ENCODE results near the gene TMEM79. TPM values are rescaled to one million over a fixed set of nuclear protein-coding genes. Genes with fewer than 3 reads are reported as not detected.

Gene TMEM79
- total RNA-seq, 1 experiment from 2014 or later, result 10.7 TPM

DNA sequence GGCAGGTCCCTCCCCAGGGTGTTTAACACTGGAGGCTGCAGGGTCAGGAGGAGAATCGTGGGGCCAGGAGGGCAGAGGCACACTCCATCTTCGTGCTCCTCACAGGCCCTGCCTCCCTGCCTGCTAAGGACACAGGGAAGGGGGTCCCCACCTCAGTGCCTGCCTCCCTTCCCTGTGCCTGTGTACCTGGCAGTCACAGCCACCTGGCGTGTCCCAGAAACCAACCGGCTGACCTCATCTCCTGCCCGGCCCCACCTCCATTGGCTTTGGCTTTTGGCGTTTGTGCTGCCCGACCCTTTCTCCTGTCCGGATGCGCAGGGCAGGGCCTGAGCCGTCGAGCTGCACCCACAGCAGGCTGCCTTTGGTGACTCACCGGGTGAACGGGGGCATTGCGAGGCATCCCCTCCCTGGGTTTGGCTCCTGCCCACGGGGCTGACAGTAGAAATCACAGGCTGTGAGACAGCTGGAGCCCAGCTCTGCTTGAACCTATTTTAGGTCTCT is 42.8 kb upstream of the TMEM79 start:
- Mint-ChIP-seq H3K27ac (ENCODE audit: unreplicated experiment) (no peak overlapping the region), H3K9me3 (ENCODE audit: unreplicated experiment) (no peaks in the 10 kb centered on the region), H3K4me3 (ENCODE audit: unreplicated experiment) (no peak overlapping the region), H3K36me3 (ENCODE audit: insufficient read depth, unreplicated experiment) (peaks cover 67% of the 10 kb centered on the region), H3K27me3 (ENCODE audit: insufficient read depth, unreplicated experiment) (no peaks in the 10 kb centered on the region), H3K4me1 (ENCODE audit: low read depth, unreplicated experiment) (no peaks in the 10 kb centered on the region)
- Histone ChIP-seq H3K4me1 (no peaks in the 10 kb centered on the region), H3K36me3 (ENCODE audit: control insufficient read depth, insufficient read depth, low read length) (peaks cover 1% of the 10 kb centered on the region; the same call in 1 of the 2 replicates), H3K4me3 (ENCODE audit: low read depth, low read length) (no peak overlapping the region), H3K27me3 (replicated peaks; ENCODE audit: control insufficient read depth, insufficient read depth, low read length) (no peaks in the 10 kb centered on the region), H3K9me3 (no peaks in the 10 kb centered on the region)
- no peak for DNase-seq
- TF ChIP-seq, protein P1, sequence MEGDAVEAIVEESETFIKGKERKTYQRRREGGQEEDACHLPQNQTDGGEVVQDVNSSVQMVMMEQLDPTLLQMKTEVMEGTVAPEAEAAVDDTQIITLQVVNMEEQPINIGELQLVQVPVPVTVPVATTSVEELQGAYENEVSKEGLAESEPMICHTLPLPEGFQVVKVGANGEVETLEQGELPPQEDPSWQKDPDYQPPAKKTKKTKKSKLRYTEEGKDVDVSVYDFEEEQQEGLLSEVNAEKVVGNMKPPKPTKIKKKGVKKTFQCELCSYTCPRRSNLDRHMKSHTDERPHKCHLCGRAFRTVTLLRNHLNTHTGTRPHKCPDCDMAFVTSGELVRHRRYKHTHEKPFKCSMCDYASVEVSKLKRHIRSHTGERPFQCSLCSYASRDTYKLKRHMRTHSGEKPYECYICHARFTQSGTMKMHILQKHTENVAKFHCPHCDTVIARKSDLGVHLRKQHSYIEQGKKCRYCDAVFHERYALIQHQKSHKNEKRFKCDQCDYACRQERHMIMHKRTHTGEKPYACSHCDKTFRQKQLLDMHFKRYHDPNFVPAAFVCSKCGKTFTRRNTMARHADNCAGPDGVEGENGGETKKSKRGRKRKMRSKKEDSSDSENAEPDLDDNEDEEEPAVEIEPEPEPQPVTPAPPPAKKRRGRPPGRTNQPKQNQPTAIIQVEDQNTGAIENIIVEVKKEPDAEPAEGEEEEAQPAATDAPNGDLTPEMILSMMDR (IDR thresholded peaks at IDR 0.05; ENCODE audit: insufficient read depth in 1 of 2, low read depth in 1 of 2, low read length in 1 of 2, severe bottlenecking in 1 of 2, unreplicated experiment in 1 of 2), result no peak
- CTCF ChIA-PET, result no interaction called here
- intact Hi-C loops (cut with micrococcal nuclease; ENCODE audit: unreplicated experiment), result no loop called here
- BruUV-seq (replicated peaks), result no TSS peak
- POLR2A ChIA-PET, result no interaction called here

DNA sequence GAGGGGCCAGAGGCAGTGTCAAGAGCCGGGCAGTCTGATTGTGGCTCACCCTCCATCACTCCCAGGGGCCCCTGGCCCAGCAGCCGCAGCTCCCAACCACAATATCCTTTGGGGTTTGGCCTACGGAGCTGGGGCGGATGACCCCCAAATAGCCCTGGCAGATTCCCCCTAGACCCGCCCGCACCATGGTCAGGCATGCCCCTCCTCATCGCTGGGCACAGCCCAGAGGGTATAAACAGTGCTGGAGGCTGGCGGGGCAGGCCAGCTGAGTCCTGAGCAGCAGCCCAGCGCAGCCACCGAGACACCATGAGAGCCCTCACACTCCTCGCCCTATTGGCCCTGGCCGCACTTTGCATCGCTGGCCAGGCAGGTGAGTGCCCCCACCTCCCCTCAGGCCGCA is 42.2 kb upstream of the TMEM79 start, which contains the start of gene BGLAP:
Gene BGLAP (plus strand): TSS at position 259 of the 400 bp plus-strand sequence. CDS start 48 bp downstream, at position 307.
- H3K4me1 Mint-ChIP-seq (ENCODE audit: low read depth, unreplicated experiment), result no peaks in the 10 kb centered on the region
- H3K27me3 Mint-ChIP-seq (ENCODE audit: insufficient read depth, unreplicated experiment), result no peaks in the 10 kb centered on the region
- Histone ChIP-seq H3K4me3 (ENCODE audit: low read depth, low read length) (no peak within 1 kb of the TSS), H3K36me3 (ENCODE audit: control insufficient read depth, insufficient read depth, low read length) (peaks cover 1% of the 10 kb centered on the region; the same call in 1 of the 2 replicates), H3K27me3 (replicated peaks; ENCODE audit: control insufficient read depth, insufficient read depth, low read length) (no peaks in the 10 kb centered on the region), H3K4me1 (no peaks in the 10 kb centered on the region), H3K9me3 (no peaks in the 10 kb centered on the region)
- ChIA-PET CTCF (interaction anchor here (1.1 kb wide), 1 partner anchor 100 kb away, joined by 3 read pairs; no protein-coding TSS in a partner anchor), POLR2A (no interaction called here)
- peak within 1 kb of the TSS; percentile 20 for H3K27ac Mint-ChIP-seq (ENCODE audit: unreplicated experiment)
- H3K9me3 Mint-ChIP-seq (ENCODE audit: unreplicated experiment), result no peaks in the 10 kb centered on the region
- DNase-seq, result no peak
- no peak within 1 kb of the TSS for H3K4me3 Mint-ChIP-seq (ENCODE audit: unreplicated experiment)
- BruUV-seq (replicated peaks), result no TSS peak
- peaks cover 70% of the 10 kb centered on the region for H3K36me3 Mint-ChIP-seq (ENCODE audit: insufficient read depth, unreplicated experiment)
- TF ChIP-seq, protein P1 (IDR thresholded peaks at IDR 0.05; ENCODE audit: insufficient read depth in 1 of 2, low read depth in 1 of 2, low read length in 1 of 2, severe bottlenecking in 1 of 2, unreplicated experiment in 1 of 2), result no peak
- intact Hi-C loops (cut with micrococcal nuclease; ENCODE audit: unreplicated experiment), result no loop called here

DNA sequence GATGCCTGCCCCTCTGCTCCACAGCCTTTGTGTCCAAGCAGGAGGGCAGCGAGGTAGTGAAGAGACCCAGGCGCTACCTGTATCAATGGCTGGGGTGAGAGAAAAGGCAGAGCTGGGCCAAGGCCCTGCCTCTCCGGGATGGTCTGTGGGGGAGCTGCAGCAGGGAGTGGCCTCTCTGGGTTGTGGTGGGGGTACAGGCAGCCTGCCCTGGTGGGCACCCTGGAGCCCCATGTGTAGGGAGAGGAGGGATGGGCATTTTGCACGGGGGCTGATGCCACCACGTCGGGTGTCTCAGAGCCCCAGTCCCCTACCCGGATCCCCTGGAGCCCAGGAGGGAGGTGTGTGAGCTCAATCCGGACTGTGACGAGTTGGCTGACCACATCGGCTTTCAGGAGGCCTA is 41.4 kb upstream of the TMEM79 start:
- peak overlapping the region; percentile 20 for H3K27ac Mint-ChIP-seq (ENCODE audit: unreplicated experiment)
- POLR2A ChIA-PET, result no interaction called here
- H3K27me3 Mint-ChIP-seq (ENCODE audit: insufficient read depth, unreplicated experiment), result no peaks in the 10 kb centered on the region
- peaks cover 4% of the 10 kb centered on the region for H3K4me1 Mint-ChIP-seq (ENCODE audit: low read depth, unreplicated experiment)
- peaks cover 1% of the 10 kb centered on the region; the same call in 1 of the 2 replicates for H3K36me3 ChIP-seq (ENCODE audit: control insufficient read depth, insufficient read depth, low read length)
- CTCF ChIA-PET, result interaction anchor here (0.9 to 1.1 kb wide), 2 partner anchors 18 to 100 kb away, joined by 3 read pairs; no protein-coding TSS in a partner anchor
- H3K36me3 Mint-ChIP-seq (ENCODE audit: insufficient read depth, unreplicated experiment), result peaks cover 71% of the 10 kb centered on the region
- H3K4me3 Mint-ChIP-seq (ENCODE audit: unreplicated experiment), result no peak overlapping the region
- no TSS peak for BruUV-seq (replicated peaks)
- TF ChIP-seq, protein P1 (IDR thresholded peaks at IDR 0.05; ENCODE audit: insufficient read depth in 1 of 2, low read depth in 1 of 2, low read length in 1 of 2, severe bottlenecking in 1 of 2, unreplicated experiment in 1 of 2), result no peak
- DNase-seq, result no peak
- no peaks in the 10 kb centered on the region for H3K9me3 Mint-ChIP-seq (ENCODE audit: unreplicated experiment)
- intact Hi-C loops (cut with micrococcal nuclease; ENCODE audit: unreplicated experiment), result no loop called here
- H3K4me1 ChIP-seq, result no peaks in the 10 kb centered on the region
- no peak overlapping the region for H3K4me3 ChIP-seq (ENCODE audit: low read depth, low read length)
- H3K27me3 ChIP-seq (replicated peaks; ENCODE audit: control insufficient read depth, insufficient read depth, low read length), result no peaks in the 10 kb centered on the region
- no peaks in the 10 kb centered on the region for H3K9me3 ChIP-seq
